DND-41 (cell line): Measurements from ENCODE around the gene ZNF442.
"Not testable (repeated sequence)": the region's sequence is repeated elsewhere in the genome, so short reads cannot be mapped to it uniquely, and the experiment has no call there.

ENCODE experiments used
- CTCF ChIP-seq: IDR thresholded peaks from 2 replicates; pipeline ENCODE4 v1.5.1; 2012; ENCODE audit warnings: borderline replicate concordance, low read length, moderate library complexity, mild to moderate bottlenecking; ENCODE audit not compliant: poor library complexity, severe bottlenecking; ENCODE audit errors: extremely low read depth
- EZH2 ChIP-seq: IDR thresholded peaks from 3 replicates; pipeline ENCODE4 v1.6.1; 2012; ENCODE audit warnings: borderline replicate concordance, low read depth, mild to moderate bottlenecking, moderate library complexity, low read length, inconsistent platforms; ENCODE audit not compliant: severe bottlenecking

- TF ChIP-seq CTCF, EZH2: not testable (repeated sequence)
These were observed 34.6 kb upstream of the ZNF442 start for GRCh38 chr19:12399901-12400632.
